Astrocyte (in vitro differentiated cells and primary cell): ENCODE data around the gene TMEM106B. TPM values are rescaled to one million over a fixed set of nuclear protein-coding genes. Genes with fewer than 3 reads are reported as not detected.
A peak's percentile ranks its signal among the peaks of the same experiment; 100 is the strongest.

Source experiments
- DNase-seq: peaks from one replicate; pipeline ENCODE4 v3.0.0-alpha.2; 2010; ENCODE audit warnings: low read depth
- FAIRE-seq: peaks from 2 replicates; lab custom pipeline; 2011; peaks lifted over from hg19 to GRCh38; lab: Jason Lieb, UNC
- H2AFZ ChIP-seq: 2 replicates; pipeline ENCODE4 v1.6.0; 2012; ENCODE audit warnings: low read depth, low read length, inconsistent platforms
- H3K27ac ChIP-seq: 2 replicates; pipeline ENCODE4 v1.5.1; 2011; ENCODE audit warnings: low read depth, low read length, inconsistent platforms
- H3K27me3 ChIP-seq: 2 replicates; pipeline ENCODE4 v1.6.0; 2011; ENCODE audit warnings: low read length, inconsistent platforms; ENCODE audit not compliant: insufficient read depth
- H3K36me3 ChIP-seq: 2 replicates; pipeline ENCODE4 v1.5.1; 2011; ENCODE audit warnings: low read length, inconsistent platforms; ENCODE audit not compliant: insufficient read depth
- H3K4me1 ChIP-seq: 2 replicates; pipeline ENCODE4 v1.5.1; 2011; ENCODE audit warnings: low read length, inconsistent platforms; ENCODE audit not compliant: insufficient read depth
- H3K4me2 ChIP-seq: 2 replicates; pipeline ENCODE4 v1.6.0; 2012; ENCODE audit warnings: low read length, inconsistent platforms
- H3K4me3 ChIP-seq: 2 replicates; pipeline ENCODE4 v1.5.1; 2011; ENCODE audit warnings: low read depth, mild to moderate bottlenecking, low read length, inconsistent platforms; ENCODE audit not compliant: insufficient read depth
- H3K79me2 ChIP-seq: 2 replicates; pipeline ENCODE4 v1.6.0; 2012; ENCODE audit warnings: mild to moderate bottlenecking, low read length, inconsistent platforms; ENCODE audit not compliant: insufficient read depth
- H3K9ac ChIP-seq: 2 replicates; pipeline ENCODE4 v1.6.0; 2012; ENCODE audit warnings: mild to moderate bottlenecking, low read length, inconsistent platforms
- H3K9me3 ChIP-seq: 2 replicates; pipeline ENCODE4 v1.5.1; 2012; ENCODE audit warnings: low read depth, mild to moderate bottlenecking, low read length, inconsistent platforms; ENCODE audit not compliant: insufficient read depth
- H4K20me1 ChIP-seq: 2 replicates; pipeline ENCODE4 v1.6.0; 2012; ENCODE audit warnings: low read length, inconsistent platforms; ENCODE audit not compliant: insufficient read depth
- H3K27ac Mint-ChIP-seq: one replicate; pipeline ENCODE4 v1.8.0; 2021; ENCODE audit warnings: mild to moderate bottlenecking, mixed read lengths; ENCODE audit not compliant: unreplicated experiment
- H3K27me3 Mint-ChIP-seq: one replicate; pipeline ENCODE4 v1.8.0; 2021; ENCODE audit warnings: low read depth, mixed read lengths; ENCODE audit not compliant: unreplicated experiment
- H3K36me3 Mint-ChIP-seq: one replicate; pipeline ENCODE4 v1.8.0; 2021; ENCODE audit warnings: low read depth, mixed read lengths; ENCODE audit not compliant: unreplicated experiment
- H3K4me1 Mint-ChIP-seq: one replicate; pipeline ENCODE4 v1.8.0; 2021; ENCODE audit warnings: low read depth, mixed read lengths; ENCODE audit not compliant: unreplicated experiment
- H3K4me3 Mint-ChIP-seq: one replicate; pipeline ENCODE4 v1.8.0; 2021; ENCODE audit warnings: mild to moderate bottlenecking, moderate library complexity, mixed read lengths; ENCODE audit not compliant: unreplicated experiment
- H3K9me3 Mint-ChIP-seq: one replicate; pipeline ENCODE4 v1.8.0; 2021; ENCODE audit warnings: mild to moderate bottlenecking, mixed read lengths; ENCODE audit not compliant: unreplicated experiment
- EZH2 ChIP-seq: IDR thresholded peaks from 2 replicates; pipeline ENCODE4 v1.6.1; 2012; ENCODE audit warnings: mild to moderate bottlenecking, low read length, inconsistent platforms; ENCODE audit not compliant: insufficient read depth
- total RNA-seq: library from RNA; stranded (reverse); gene quantifications from 2 replicates; pipeline ENCODE4 v1.2.1, GENCODE V29; 2021
- TF ChIP-seq, protein P1 (sequence below): IDR thresholded peaks from 2 replicates; pipeline ENCODE4 v1.5.1; 2011; ENCODE audit warnings: low read depth, mild to moderate bottlenecking, inconsistent platforms, low read length, moderate library complexity; ENCODE audit not compliant: insufficient read depth

TMEM106B gene
- total RNA-seq, 1 donor from 2014 or later: 42.9 TPM

DNA sequence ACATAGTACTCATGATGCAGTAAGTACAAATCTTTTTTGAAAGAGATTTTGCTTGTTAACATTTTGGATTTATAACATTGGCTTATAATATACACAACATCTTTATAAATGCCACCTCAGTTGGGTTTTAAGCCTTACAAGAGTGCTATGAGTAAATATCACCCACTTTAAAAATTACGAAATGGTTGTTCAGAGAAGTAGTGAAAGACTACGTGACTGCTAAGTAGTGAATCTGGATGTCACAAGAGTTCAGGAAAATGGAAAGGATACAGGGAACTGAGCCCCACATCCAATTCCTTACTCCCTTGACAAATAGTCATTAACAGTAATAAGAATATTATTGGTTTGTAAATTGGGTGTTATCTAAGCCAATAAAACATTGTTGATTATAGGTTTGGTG, 20.0 kb downstream of the TMEM106B start:
- Mint-ChIP-seq H3K27ac (no peak overlapping the region), H3K9me3 (no peaks in the 10 kb centered on the region), H3K4me1 (no peaks in the 10 kb centered on the region)

GRCh38 chr7:12233175-12233574, 22.1 kb downstream of the TMEM106B start:
- Mint-ChIP-seq H3K27ac (no peak overlapping the region), H3K9me3 (peaks cover under 1% of the 10 kb centered on the region), H3K36me3 (peaks cover 7% of the 10 kb centered on the region), H3K27me3 (no peaks in the 10 kb centered on the region), H3K4me3 (no peak overlapping the region), H3K4me1 (no peaks in the 10 kb centered on the region)
- H4K20me1 ChIP-seq: no peaks in the 10 kb centered on the region
- H3K9me3 ChIP-seq: no peaks in the 10 kb centered on the region
- H3K9ac ChIP-seq: no peak overlapping the region
- H3K79me2 ChIP-seq: no peaks in the 10 kb centered on the region
- H3K4me1 ChIP-seq: no peaks in the 10 kb centered on the region
- H3K27ac ChIP-seq: no peak overlapping the region
- TF ChIP-seq EZH2: no peak
- TF ChIP-seq, protein P1, sequence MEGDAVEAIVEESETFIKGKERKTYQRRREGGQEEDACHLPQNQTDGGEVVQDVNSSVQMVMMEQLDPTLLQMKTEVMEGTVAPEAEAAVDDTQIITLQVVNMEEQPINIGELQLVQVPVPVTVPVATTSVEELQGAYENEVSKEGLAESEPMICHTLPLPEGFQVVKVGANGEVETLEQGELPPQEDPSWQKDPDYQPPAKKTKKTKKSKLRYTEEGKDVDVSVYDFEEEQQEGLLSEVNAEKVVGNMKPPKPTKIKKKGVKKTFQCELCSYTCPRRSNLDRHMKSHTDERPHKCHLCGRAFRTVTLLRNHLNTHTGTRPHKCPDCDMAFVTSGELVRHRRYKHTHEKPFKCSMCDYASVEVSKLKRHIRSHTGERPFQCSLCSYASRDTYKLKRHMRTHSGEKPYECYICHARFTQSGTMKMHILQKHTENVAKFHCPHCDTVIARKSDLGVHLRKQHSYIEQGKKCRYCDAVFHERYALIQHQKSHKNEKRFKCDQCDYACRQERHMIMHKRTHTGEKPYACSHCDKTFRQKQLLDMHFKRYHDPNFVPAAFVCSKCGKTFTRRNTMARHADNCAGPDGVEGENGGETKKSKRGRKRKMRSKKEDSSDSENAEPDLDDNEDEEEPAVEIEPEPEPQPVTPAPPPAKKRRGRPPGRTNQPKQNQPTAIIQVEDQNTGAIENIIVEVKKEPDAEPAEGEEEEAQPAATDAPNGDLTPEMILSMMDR: no peak
- H3K4me2 ChIP-seq: no peak overlapping the region
- no peak overlapping the region for H3K4me3 ChIP-seq
- DNase-seq (no peak), FAIRE-seq (no peak)
- peaks cover 2% of the 10 kb centered on the region for H3K36me3 ChIP-seq
- no peak overlapping the region for H2AFZ ChIP-seq
- H3K27me3 ChIP-seq: no peaks in the 10 kb centered on the region

More for the DNA sequence above, 20.0 kb downstream of the TMEM106B start:
- Mint-ChIP-seq H3K36me3 (peaks cover 2% of the 10 kb centered on the region), H3K27me3 (no peaks in the 10 kb centered on the region), H3K4me3 (no peak overlapping the region)
- no peaks in the 10 kb centered on the region for H3K79me2 ChIP-seq
- no peak overlapping the region for H2AFZ ChIP-seq
- no peaks in the 10 kb centered on the region for H4K20me1 ChIP-seq
- H3K9ac ChIP-seq: no peak overlapping the region
- FAIRE-seq (no peak), DNase-seq (no peak)
- H3K4me2 ChIP-seq: no peak overlapping the region
- H3K27me3 ChIP-seq: no peaks in the 10 kb centered on the region
- H3K4me1 ChIP-seq: no peaks in the 10 kb centered on the region
- peaks cover 2% of the 10 kb centered on the region for H3K36me3 ChIP-seq
- no peak overlapping the region for H3K27ac ChIP-seq
- no peak for TF ChIP-seq EZH2
- TF ChIP-seq, protein P1: no peak
- no peaks in the 10 kb centered on the region for H3K9me3 ChIP-seq
- H3K4me3 ChIP-seq: no peak overlapping the region

DNA sequence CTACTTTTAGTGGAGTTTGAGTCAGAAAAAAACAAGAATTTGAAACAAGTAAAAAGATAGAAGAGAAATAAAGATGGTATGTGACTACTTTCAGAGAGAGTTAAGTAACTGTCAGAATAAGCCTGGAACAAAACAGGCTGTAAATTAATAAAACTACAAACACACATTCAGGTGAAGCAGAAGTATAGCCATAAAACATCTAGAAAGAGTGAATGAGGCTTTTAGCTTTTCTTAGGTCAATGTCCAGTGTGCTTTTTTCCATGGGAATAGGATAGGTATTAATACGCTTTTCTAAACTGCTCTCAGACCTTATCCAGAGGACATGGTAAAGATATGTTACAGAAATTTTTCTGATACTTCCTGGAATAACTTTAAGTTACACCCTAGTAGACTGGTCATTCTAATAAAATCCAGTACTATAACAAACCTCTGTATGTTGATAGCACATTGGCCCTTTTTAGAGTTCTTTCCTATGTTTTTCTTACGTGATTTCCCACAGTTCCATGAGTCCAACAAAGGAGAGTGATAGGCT, 23.3 kb downstream of the TMEM106B start:
- no peak overlapping the region for H3K27ac ChIP-seq
- H3K4me3 Mint-ChIP-seq: no peak overlapping the region
- no peaks in the 10 kb centered on the region for H3K27me3 Mint-ChIP-seq
- FAIRE-seq (peak; percentile 17), DNase-seq (no peak)
- peaks cover 16% of the 10 kb centered on the region for H3K36me3 Mint-ChIP-seq
- TF ChIP-seq EZH2: no peak
- TF ChIP-seq, protein P1: no peak
- H3K27ac Mint-ChIP-seq: no peak overlapping the region
- no peaks in the 10 kb centered on the region for H3K9me3 ChIP-seq
- H3K4me3 ChIP-seq: no peak overlapping the region
- H3K4me2 ChIP-seq: no peak overlapping the region
- H3K36me3 ChIP-seq: peaks cover 2% of the 10 kb centered on the region
- no peaks in the 10 kb centered on the region for H4K20me1 ChIP-seq
- peaks cover 3% of the 10 kb centered on the region for H3K9me3 Mint-ChIP-seq
- H3K9ac ChIP-seq: no peak overlapping the region
- no peaks in the 10 kb centered on the region for H3K4me1 Mint-ChIP-seq
- H2AFZ ChIP-seq: no peak overlapping the region
- no peaks in the 10 kb centered on the region for H3K27me3 ChIP-seq
- H3K79me2 ChIP-seq: no peaks in the 10 kb centered on the region
- H3K4me1 ChIP-seq: no peaks in the 10 kb centered on the region
